Lower lobe of right lung (tissue), 2 donors: ENCODE results near the gene BNIP2. TPM values are rescaled to one million over a fixed set of nuclear protein-coding genes. Genes with fewer than 3 reads are reported as not detected.
"Not testable (repeated sequence)": the region's sequence is repeated elsewhere in the genome, so short reads cannot be mapped to it uniquely, and the experiment has no call there.

Experiments
- ATAC-seq, 2 donors: fragments of 200-7000 bp; cut with Tn5 transposase; one replicate each; pipeline ENCODE4 v1.9.1; 2020 to 2022; ENCODE audit warnings: mild to moderate bottlenecking in 2 of 2, moderate library complexity in 2 of 2
- DNase-seq: peaks from one replicate; pipeline ENCODE4 v3.0.0-alpha.2; 2020
- H3K27ac ChIP-seq: fragments of 200-600 bp; one replicate; pipeline ENCODE4 v1.8.0; 2022
- H3K27me3 ChIP-seq: fragments of 200-600 bp; one replicate; pipeline ENCODE4 v1.8.0; 2022; ENCODE audit warnings: low read depth
- H3K36me3 ChIP-seq: fragments of 200-600 bp; one replicate; pipeline ENCODE4 v1.8.0; 2022; ENCODE audit warnings: mild to moderate bottlenecking
- H3K4me1 ChIP-seq: fragments of 200-600 bp; one replicate; pipeline ENCODE4 v1.8.0; 2022
- H3K4me3 ChIP-seq: fragments of 200-600 bp; one replicate; pipeline ENCODE4 v1.8.0; 2022; ENCODE audit warnings: mild to moderate bottlenecking
- H3K9me3 ChIP-seq: fragments of 200-600 bp; one replicate; pipeline ENCODE4 v1.8.0; 2022
- intact Hi-C: fragments of 100-400 bp; cut with DNase I; formaldehyde crosslinking; loops from one replicate; pipeline ENCODE4 v1.11.0; 2022
- total RNA-seq: library from RNA; stranded (reverse); fragmentation: NEBNext Ultra II Directional; extraction: Animal tissue kit (Norgen Biotek cat#: 25700); gene quantifications from one replicate; pipeline ENCODE4 v1.2.1, GENCODE V29; 2021
- TF ChIP-seq, protein P1 (sequence below): fragments of 200-600 bp; IDR thresholded peaks from one replicate; pipeline ENCODE4 v1.8.0; 2022; ENCODE audit warnings: antibody characterized with exemption, mild to moderate bottlenecking
- donor health status: DM: no; HTN: yes; CAD: no; lungs with severe emphysema.

BNIP2 gene
- total RNA-seq, 1 donor from 2014 or later = 109 TPM

GRCh38 chr15:59647085-59647484, 42.0 kb downstream of the BNIP2 start:
- no peaks in the 10 kb centered on the region for H3K9me3 ChIP-seq
- H3K27me3 ChIP-seq = no peaks in the 10 kb centered on the region
- TF ChIP-seq, protein P1, sequence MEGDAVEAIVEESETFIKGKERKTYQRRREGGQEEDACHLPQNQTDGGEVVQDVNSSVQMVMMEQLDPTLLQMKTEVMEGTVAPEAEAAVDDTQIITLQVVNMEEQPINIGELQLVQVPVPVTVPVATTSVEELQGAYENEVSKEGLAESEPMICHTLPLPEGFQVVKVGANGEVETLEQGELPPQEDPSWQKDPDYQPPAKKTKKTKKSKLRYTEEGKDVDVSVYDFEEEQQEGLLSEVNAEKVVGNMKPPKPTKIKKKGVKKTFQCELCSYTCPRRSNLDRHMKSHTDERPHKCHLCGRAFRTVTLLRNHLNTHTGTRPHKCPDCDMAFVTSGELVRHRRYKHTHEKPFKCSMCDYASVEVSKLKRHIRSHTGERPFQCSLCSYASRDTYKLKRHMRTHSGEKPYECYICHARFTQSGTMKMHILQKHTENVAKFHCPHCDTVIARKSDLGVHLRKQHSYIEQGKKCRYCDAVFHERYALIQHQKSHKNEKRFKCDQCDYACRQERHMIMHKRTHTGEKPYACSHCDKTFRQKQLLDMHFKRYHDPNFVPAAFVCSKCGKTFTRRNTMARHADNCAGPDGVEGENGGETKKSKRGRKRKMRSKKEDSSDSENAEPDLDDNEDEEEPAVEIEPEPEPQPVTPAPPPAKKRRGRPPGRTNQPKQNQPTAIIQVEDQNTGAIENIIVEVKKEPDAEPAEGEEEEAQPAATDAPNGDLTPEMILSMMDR = no peak
- ATAC-seq (no peak), DNase-seq (no peak)
- intact Hi-C loops = no loop called here
- H3K4me3 ChIP-seq = no peak overlapping the region
- no peak overlapping the region for H3K27ac ChIP-seq
- H3K36me3 ChIP-seq = peaks cover 87% of the 10 kb centered on the region
- no peaks in the 10 kb centered on the region for H3K4me1 ChIP-seq

- Histone ChIP-seq H3K4me1 (no peaks in the 10 kb centered on the region), H3K36me3 (peaks cover 87% of the 10 kb centered on the region), H3K4me3 (no peak overlapping the region), H3K9me3 (no peaks in the 10 kb centered on the region), H3K27me3 (no peaks in the 10 kb centered on the region), H3K27ac (no peak overlapping the region)
- TF ChIP-seq, protein P1 = no peak
- intact Hi-C loops = no loop called here
- DNase-seq = no peak
- no peak for ATAC-seq
Measured at GRCh38 chr15:59646277-59646676, 42.8 kb downstream of the BNIP2 start.

DNA sequence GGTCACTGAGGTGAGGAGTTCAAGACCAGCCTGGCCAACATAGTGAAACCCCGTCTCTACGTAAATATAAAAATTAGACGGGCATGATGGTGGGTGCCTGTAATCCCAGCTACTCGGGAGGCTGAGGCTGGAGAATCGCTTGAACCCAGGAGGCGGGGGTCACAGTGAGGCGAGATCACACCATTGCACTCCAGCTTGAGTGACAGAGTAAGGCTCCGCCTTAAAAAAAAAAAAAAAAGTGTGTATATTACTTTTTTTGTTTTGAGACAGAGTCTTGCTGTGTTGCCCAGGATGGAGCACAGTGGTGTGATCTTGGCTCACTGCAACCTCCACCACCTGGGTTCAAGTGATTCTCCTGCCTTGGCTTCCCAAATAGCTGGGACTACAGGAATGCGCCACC, 43.3 kb downstream of the BNIP2 start:
- H3K9me3 ChIP-seq, ATAC-seq, H3K4me3 ChIP-seq, H3K27ac ChIP-seq, H3K27me3 ChIP-seq, intact Hi-C loops, H3K4me1 ChIP-seq, DNase-seq: not testable (repeated sequence)
- peaks cover 87% of the 10 kb centered on the region for H3K36me3 ChIP-seq

DNA sequence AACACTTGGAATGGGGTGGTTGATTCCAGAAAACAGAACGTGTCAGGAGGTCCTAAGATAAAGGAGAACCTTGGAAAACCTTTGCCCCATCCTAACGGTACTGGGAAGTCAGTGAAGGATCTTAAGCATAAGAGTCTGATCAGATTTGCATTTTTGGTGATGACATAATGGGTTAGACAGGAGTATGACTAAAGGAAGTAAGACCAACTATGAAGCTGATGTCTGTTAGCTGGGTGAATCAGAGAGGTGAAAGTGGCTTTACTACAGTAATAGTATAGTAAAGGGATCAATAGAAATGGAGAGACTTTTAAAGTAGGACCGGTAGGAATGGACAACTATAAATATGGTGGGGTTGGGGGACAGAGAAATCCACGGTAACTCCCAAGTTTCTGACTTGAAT, 44.4 kb downstream of the BNIP2 start:
- Histone ChIP-seq H3K4me1 (no peaks in the 10 kb centered on the region), H3K27me3 (no peaks in the 10 kb centered on the region), H3K27ac (no peak overlapping the region), H3K4me3 (no peak overlapping the region), H3K36me3 (peaks cover 85% of the 10 kb centered on the region), H3K9me3 (no peaks in the 10 kb centered on the region)
- DNase-seq = no peak
- intact Hi-C loops = no loop called here
- TF ChIP-seq, protein P1 = no peak
- no peak for ATAC-seq

GRCh38 chr15:59642351-59642750, 46.8 kb downstream of the BNIP2 start:
- H3K9me3 ChIP-seq = no peaks in the 10 kb centered on the region
- H3K4me1 ChIP-seq = no peaks in the 10 kb centered on the region
- DNase-seq = no peak
- TF ChIP-seq, protein P1 = no peak
- H3K27me3 ChIP-seq = no peaks in the 10 kb centered on the region
- peaks cover 82% of the 10 kb centered on the region for H3K36me3 ChIP-seq
- H3K27ac ChIP-seq = no peak overlapping the region
- no peak overlapping the region for H3K4me3 ChIP-seq
- intact Hi-C loops = no loop called here
- ATAC-seq = no peak

- H3K27ac ChIP-seq, intact Hi-C loops, DNase-seq, H3K4me1 ChIP-seq, H3K27me3 ChIP-seq, H3K4me3 ChIP-seq, H3K9me3 ChIP-seq: not testable (repeated sequence)
- ATAC-seq = peak in 1 of 2 donors; percentile 46
- peaks cover 40% of the 10 kb centered on the region for H3K36me3 ChIP-seq
Measured at GRCh38 chr15:59637507-59637906, 51.6 kb downstream of the BNIP2 start.

GRCh38 chr15:59636184-59636583, 52.9 kb downstream of the BNIP2 start:
- no peak overlapping the region for H3K27ac ChIP-seq
- ATAC-seq (no peak), DNase-seq (no peak)
- peaks cover 28% of the 10 kb centered on the region for H3K36me3 ChIP-seq
- intact Hi-C loops = no loop called here
- no peaks in the 10 kb centered on the region for H3K27me3 ChIP-seq
- no peak overlapping the region for H3K4me3 ChIP-seq
- H3K9me3 ChIP-seq = no peaks in the 10 kb centered on the region
- H3K4me1 ChIP-seq = no peaks in the 10 kb centered on the region
- TF ChIP-seq, protein P1 = no peak
